Omental fat pad (tissue), 4 donors: ENCODE results near the gene MYOM3. TPM values are rescaled to one million over a fixed set of nuclear protein-coding genes. Genes with fewer than 3 reads are reported as not detected.
"Not testable (repeated sequence)": the region's sequence is repeated elsewhere in the genome, so short reads cannot be mapped to it uniquely, and the experiment has no call there.

ENCODE experiments used
- ATAC-seq: fragments of 150-250 bp; one replicate; pipeline ENCODE4 v1.9.1; 2016; ENCODE audit warnings: mild to moderate bottlenecking, moderate library complexity; ENCODE audit not compliant: low FRiP score
- DNase-seq: peaks from one replicate; pipeline ENCODE4 v3.0.0-alpha.2; 2019; ENCODE audit warnings: low spot score
- CTCF ChIP-seq, 3 donors: fragments of 450-650 bp; IDR thresholded peaks; one replicate each; pipeline ENCODE4 v1.5.1; 2016 to 2017; ENCODE audit warnings: antibody characterized with exemption in 3 of 3, mild to moderate bottlenecking in 3 of 3, moderate library complexity in 2 of 3
- total RNA-seq, 4 donors: library from RNA; depleted of rRNA; stranded (reverse); fragments of >200 nt; gene quantifications; one replicate each; pipeline ENCODE4 v1.1.0, GENCODE V29; 2016

MYOM3 gene
- total RNA-seq, 4 donors from 2014 or later: 0.13 to 0.79 (median 0.32) TPM

GRCh38 chr1:24020470-24020869, 91.5 kb downstream of the MYOM3 start:
- DNase-seq (no peak), ATAC-seq (no peak)
- TF ChIP-seq CTCF (IDR thresholded peaks at IDR 0.05): no peak

DNA sequence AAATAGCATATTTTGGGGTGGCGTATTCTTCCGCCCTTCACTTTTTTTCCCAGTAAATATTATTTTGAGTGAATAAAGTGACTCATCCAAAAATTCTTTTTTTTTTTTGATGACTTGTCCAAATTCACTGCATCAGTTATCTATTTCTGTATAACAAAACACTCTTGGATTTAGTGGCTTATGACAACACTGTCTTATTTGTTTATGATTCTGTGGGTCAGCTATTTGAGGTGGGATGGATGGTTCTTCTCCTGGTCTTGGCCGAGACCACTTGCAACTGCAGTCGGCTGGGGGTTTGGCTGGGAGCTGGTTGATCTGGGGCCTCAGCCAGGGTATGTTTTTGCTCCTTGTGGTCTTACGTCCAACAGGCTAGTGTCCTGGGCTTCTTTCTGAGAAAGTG, 91.9 kb downstream of the MYOM3 start:
- DNase-seq: no peak
- TF ChIP-seq CTCF (IDR thresholded peaks at IDR 0.05): no peak
- ATAC-seq: no peak

- ATAC-seq (peak; percentile 86), DNase-seq (peak; percentile 99)
- TF ChIP-seq CTCF (IDR thresholded peaks at IDR 0.05): no peak
These were observed 93.0 kb downstream of the MYOM3 start for GRCh38 chr1:24018611-24019580.

GRCh38 chr1:24015221-24016210, 96.4 kb downstream of the MYOM3 start:
- no peak for DNase-seq
- peak; percentile 21 for ATAC-seq
- TF ChIP-seq CTCF (IDR thresholded peaks at IDR 0.05): no peak

- DNase-seq, ATAC-seq: not testable (repeated sequence)
These were observed 99.1 kb downstream of the MYOM3 start for GRCh38 chr1:24012878-24013277.

- no peak for TF ChIP-seq CTCF (IDR thresholded peaks at IDR 0.05)
- DNase-seq: no peak
- no peak for ATAC-seq
These were observed 101.3 kb downstream of the MYOM3 start for GRCh38 chr1:24010650-24011049.

DNA sequence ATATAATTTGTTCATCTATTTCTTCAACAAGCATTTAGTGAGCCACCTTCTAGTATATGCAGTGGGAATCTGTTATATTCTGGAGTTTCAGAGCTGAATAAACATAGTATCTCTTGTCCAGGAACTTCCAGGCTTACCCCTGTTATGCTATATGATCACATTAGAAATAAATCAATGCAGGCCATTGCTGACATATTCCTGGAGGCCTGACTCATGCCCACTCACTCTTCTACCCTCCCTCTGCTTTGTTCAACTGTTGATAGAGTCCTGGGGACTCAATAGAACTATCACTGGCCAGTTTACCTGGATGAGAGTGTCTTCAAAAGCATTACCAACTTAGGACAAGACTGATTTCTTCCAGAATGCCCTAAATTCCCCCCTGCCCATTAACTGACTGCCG, 102.5 kb downstream of the MYOM3 start:
- DNase-seq (no peak), ATAC-seq (peak; percentile 38)
- no peak for TF ChIP-seq CTCF (IDR thresholded peaks at IDR 0.05)

DNA sequence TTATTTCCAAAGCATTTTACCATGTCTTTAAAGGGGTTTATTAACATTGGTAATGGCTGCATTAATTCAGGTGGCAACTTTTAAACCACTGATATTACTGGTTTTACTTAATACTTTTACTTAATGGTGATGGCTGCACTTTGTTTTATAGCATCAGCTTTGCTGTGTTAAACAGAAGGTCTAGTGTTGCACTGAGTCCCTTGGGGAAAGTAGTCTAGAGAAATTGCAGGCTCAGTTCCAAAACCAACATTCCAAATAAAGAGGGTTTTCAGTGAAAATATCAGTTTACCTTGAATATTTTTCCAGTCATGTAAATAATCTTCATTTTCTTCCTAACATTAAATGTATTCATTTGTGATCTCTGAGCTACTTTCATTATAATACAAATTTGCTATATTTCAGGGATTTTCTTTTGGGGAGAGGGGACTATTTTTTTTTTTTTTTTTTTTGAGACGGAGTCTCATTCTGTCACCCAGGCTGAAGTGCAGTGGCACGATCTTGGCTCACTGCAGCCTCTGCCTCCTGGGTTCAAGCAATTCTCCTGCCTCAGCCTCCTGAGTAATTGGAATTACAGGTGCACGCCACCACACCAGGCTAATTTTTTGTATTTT, 103.3 kb downstream of the MYOM3 start:
- not testable (repeated sequence) for ATAC-seq, DNase-seq
